Fibroblast of villous mesenchyme (primary cell): ENCODE measurements around the gene DBNDD2. TPM values are rescaled to one million over a fixed set of nuclear protein-coding genes. Genes with fewer than 3 reads are reported as not detected.

Experiments used
- DNase-seq: peaks from one replicate; pipeline ENCODE4 v3.0.0-alpha.2; 2010; ENCODE audit warnings: low read depth
- H3K4me3 ChIP-seq: 2 replicates; pipeline ENCODE4 v1.5.1; 2011; ENCODE audit warnings: low read depth, mild to moderate bottlenecking, low read length
- total RNA-seq: library from RNA; depleted of rRNA; stranded (reverse); fragments of >200 nt; gene quantifications from 2 replicates; pipeline ENCODE4 v1.2.3, GENCODE V29; 2012
- TF ChIP-seq, protein P1 (sequence below): IDR thresholded peaks from 2 replicates; pipeline ENCODE4 v1.5.1; 2012; ENCODE audit warnings: low read depth, mild to moderate bottlenecking, low read length; ENCODE audit not compliant: insufficient read depth

The DBNDD2 gene
- total RNA-seq, 1 donor = 9.9 TPM

DNA sequence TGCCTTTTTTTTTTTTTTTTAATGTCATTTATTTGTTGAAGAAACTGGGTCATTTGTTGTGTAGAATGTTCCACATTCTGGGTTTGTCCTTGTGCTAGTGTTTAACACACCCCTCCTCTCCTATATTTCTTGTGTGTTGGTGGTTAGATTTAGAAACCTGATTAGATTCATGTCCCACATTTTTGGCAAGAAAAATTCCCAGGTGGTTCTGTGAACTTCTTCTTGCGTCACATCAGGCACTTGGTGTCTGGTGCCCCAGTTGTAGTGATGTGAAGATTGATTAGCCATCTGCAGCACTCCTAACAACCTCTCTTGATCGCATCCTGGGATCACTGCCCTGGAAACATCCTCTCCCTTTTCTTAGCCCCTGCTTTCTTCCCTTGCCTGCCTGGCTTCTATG lies 15.6 kb downstream of the DBNDD2 start:
- TF ChIP-seq, protein P1, sequence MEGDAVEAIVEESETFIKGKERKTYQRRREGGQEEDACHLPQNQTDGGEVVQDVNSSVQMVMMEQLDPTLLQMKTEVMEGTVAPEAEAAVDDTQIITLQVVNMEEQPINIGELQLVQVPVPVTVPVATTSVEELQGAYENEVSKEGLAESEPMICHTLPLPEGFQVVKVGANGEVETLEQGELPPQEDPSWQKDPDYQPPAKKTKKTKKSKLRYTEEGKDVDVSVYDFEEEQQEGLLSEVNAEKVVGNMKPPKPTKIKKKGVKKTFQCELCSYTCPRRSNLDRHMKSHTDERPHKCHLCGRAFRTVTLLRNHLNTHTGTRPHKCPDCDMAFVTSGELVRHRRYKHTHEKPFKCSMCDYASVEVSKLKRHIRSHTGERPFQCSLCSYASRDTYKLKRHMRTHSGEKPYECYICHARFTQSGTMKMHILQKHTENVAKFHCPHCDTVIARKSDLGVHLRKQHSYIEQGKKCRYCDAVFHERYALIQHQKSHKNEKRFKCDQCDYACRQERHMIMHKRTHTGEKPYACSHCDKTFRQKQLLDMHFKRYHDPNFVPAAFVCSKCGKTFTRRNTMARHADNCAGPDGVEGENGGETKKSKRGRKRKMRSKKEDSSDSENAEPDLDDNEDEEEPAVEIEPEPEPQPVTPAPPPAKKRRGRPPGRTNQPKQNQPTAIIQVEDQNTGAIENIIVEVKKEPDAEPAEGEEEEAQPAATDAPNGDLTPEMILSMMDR = no peak
- no peak overlapping the region for H3K4me3 ChIP-seq
- no peak for DNase-seq

DNA sequence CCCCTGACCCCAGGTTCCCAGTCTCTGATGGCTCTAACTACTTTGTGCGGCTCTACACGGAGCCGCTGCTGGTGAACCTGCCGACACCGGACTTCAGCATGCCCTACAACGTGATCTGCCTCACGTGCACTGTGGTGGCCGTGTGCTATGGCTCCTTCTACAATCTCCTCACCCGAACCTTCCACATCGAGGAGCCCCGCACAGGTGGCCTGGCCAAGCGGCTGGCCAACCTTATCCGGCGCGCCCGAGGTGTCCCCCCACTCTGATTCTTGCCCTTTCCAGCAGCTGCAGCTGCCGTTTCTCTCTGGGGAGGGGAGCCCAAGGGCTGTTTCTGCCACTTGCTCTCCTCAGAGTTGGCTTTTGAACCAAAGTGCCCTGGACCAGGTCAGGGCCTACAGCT lies 17.5 kb downstream of the DBNDD2 start:
- no peak for DNase-seq
- no peak overlapping the region for H3K4me3 ChIP-seq
- TF ChIP-seq, protein P1 = no peak

DNA sequence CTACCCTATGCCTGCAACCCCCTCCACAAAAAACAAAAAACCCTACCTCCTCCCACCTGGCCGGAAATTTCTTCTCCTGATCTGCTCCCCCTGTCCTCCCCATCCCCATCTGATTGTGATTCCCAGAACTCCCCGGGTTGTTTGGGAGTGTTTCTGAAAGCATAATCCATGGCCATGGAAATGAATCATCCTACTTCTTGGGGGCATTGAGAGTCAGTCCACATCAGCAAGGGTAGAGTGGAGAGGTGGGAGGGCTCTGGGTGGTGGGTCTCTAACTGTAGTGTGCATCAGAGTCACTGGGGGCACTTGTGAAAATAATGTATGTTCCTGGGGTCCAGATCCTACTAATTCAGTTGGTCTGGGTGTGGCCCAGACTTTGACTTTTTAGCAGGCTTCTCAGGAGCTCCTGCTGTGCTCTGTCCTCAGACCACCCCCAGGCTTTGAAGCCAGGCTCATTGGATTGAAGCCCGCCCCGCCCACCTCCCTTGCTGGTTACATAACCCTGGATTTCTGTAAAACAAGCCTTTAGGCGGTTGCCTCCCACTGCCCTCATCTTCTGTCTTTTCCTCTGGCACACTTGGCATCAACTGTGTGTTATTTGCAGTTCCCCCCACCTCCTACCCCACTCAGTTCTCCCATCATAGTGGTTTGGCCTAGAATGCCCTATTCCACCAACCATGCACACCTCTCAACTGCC lies 18.4 kb downstream of the DBNDD2 start:
- H3K4me3 ChIP-seq = no peak overlapping the region
- DNase-seq = peak; percentile 12
- TF ChIP-seq, protein P1 = no peak

DNA sequence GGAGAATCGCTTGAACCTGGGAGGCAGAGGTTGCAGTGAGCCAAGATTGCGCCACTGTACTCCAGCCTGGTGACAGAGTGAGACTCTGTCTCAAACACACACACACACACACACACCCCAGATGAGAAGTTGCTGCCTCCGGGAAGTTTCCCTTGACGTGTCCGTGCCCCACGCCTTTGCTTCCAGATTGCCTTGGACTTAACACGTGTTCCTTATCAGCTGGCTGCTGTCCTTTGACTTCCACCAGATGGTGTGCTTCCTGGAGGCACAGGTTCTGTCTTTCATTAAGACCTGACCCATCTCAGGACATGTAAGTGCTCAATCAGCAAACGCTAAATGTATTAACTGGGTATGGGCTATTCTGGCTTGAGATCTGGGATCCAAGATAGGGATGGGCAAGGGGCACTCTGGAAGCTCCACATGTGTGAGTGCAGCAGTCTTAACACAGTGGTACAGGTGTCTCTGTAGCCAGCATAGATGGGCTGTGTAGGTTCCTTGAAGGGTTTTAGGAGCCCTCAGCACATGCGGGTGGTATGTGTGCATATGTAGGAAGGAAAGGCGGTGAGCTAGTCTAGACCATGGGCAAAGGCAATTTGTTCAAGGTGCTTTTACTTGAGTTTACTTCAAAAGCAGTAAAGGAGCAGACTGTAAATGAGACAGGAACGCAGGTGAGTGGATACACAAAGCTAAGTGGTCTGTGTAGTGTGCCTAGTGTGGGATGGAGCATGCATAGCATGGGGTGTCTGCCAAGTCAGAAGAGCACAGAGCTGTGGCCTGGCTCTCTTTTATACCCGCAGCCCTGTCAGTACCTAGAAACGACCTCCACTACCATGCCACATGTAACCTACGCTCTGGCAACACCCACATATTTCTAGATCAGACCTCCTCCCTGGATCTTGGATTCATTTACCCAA lies 19.4 kb downstream of the DBNDD2 start:
- TF ChIP-seq, protein P1 = no peak
- DNase-seq = peak; percentile 76
- no peak overlapping the region for H3K4me3 ChIP-seq

DNA sequence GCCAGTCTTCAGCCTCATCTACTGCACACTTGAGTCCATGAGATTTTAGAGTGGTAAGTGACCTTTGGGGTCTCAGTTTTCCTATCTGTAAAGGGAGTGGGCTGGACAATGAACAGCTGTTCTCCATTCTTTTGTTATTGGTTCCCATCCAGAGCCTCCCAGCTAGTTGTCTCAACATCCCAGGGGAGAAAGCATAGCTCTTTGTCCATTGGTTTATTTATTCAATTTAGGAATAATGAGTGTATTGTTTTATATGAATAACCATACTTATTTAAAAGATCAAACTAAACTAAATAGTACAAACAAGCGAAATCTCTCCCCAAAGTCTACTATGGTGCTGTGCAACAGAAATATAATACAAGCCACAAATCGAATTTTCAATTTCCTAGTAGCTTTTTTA lies 21.5 kb downstream of the DBNDD2 start:
- DNase-seq = no peak
- H3K4me3 ChIP-seq = no peak overlapping the region
- TF ChIP-seq, protein P1 = no peak

DNA sequence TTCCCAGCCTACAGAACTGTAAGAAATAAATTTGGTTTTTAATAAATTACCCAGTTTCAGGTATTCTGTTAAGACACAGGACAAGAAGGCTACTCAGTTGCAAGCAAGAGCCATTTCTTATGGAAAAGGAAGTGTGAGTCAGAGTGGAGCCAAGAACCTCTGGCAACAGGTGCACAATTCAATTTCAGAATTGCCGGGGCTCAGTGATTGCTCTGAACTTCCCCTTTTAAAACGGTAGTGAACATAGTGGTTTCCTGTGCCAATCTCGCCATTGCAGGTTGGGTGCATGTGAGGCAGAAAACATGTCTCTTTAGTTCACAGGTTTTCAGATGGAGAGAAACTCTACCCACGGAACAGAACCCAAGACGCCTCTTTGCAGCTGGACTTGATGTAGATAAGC lies 24.2 kb downstream of the DBNDD2 start:
- H3K4me3 ChIP-seq = no peak overlapping the region
- TF ChIP-seq, protein P1 = no peak
- no peak for DNase-seq
